Stimulated activated CD4-positive, alpha-beta T cell treated with anti-CD3 and anti-CD28 coated beads, Interleukin-4, amount 100 ng/mL, for 48 hours (primary cell): ENCODE results near the gene TSC22D3.
A peak's percentile ranks its signal among the peaks of the same experiment; 100 is the strongest.
"Not testable (repeated sequence)": the region's sequence is repeated elsewhere in the genome, so short reads cannot be mapped to it uniquely, and the experiment has no call there.

Experiments
- DNase-seq, 2 donors: peaks; one replicate each; pipeline ENCODE4 v3.0.0-alpha.2; 2020; ENCODE audit warnings: low read depth in 2 of 2

TSC22D3 gene

DNA sequence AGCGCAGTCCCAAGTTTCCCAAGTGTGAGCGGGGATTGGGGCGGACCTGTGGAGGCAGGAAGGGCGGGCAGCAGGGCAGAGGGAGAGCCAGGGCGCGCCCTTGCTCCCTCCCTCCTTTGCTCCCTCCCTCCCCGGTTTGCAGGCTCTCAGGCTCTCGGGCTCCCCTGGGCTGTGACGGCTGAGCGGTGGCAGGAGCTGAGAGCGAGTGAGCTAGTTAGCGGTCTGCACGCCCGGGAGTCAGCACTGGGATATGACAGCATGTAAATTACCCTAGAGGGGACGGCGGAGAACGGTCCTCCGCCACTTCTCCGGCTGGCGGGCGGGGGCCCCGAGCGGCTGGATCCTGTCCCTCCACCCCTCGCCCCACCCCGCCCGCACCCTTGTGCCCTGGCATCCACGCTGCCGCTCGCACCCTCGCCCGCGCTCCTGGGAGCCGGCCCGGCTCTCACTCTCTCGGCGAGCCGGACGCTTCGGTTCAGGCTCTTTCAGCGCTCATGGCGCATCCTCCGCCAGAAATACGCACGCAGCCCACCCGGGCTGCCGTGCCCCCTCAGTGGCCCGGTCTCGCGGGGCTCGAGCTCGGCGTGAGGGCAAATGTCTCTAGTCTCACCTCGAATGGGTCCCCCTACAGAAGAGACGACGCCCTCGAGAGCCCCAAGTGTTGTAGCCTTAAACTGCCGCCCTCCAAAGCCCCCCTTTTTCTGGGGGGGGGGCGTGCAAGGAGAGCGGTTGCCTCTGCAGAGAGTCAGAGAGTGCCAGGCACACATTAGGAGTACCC lies at the start of gene TSC22D3:
TSS of gene TSC22D3 (minus strand) at position 54 of the 778 bp plus-strand sequence. CDS start 368 bp downstream, outside the sequence.
- DNase-seq: peak; percentile 39 to 48

- no peak for DNase-seq
Measured at GRCh38 chrX:107823456-107823855, 47.9 kb upstream of the TSC22D3 start.

GRCh38 chrX:107823042-107823441 lies 47.5 kb upstream of the TSC22D3 start:
- no peak for DNase-seq

DNA sequence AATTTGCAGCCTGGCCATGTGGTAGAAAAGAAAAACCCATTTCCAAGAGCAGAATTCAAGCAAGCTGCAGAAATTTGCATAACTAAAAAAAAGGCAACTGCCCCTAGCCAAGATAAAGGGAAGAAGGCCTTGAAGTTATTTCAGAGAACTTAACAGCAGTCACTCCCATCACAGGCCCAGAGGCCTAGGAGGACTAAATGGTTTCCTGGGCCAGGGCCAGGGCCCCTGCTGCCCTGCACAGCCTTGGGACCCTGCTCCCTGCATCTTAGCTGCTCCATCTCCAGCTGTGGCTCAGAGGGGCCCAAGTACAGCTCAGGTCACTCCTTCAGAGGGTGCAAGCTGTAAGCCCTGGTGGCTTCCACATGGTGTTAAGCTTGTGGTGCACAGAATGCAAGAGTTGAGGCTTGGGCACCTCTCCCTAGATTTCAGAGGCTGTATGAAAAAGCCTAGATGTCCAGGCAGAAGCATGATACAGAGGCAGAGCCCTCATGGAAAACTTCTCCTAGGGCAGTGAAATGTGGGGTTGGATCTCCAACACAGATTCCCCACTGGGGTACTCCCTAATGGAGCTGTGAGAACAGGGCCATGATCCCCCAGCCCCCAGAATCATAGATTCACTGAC lies 43.4 kb upstream of the TSC22D3 start:
- no peak for DNase-seq

- not testable (repeated sequence) for DNase-seq
Measured at GRCh38 chrX:107810053-107810452, 34.5 kb upstream of the TSC22D3 start.

GRCh38 chrX:107805179-107805578 lies 29.6 kb upstream of the TSC22D3 start:
- no peak for DNase-seq

DNA sequence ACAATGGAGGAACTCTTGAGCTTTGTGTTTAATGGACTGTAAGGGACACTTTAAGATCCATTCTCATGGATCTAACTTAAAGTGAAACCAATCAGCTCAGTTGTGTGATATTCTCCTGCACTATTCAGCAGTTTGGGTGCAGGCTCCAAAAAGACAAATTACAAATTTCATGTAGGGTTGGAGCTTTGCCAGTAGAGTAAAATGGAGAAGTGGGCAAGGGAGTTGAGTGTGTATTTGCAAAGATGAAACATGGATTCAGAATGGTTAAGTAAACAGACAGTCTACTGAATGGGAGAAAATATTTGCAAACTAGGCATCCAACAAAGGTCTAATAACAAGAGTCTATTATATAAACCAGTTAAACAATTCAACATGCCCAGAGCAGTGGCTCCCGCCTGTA lies 28.8 kb upstream of the TSC22D3 start:
- no peak for DNase-seq

- no peak for DNase-seq
Measured at GRCh38 chrX:107787827-107788226, 12.2 kb upstream of the TSC22D3 start.

GRCh38 chrX:107780525-107780924 lies 4.9 kb upstream of the TSC22D3 start:
- no peak for DNase-seq

DNA sequence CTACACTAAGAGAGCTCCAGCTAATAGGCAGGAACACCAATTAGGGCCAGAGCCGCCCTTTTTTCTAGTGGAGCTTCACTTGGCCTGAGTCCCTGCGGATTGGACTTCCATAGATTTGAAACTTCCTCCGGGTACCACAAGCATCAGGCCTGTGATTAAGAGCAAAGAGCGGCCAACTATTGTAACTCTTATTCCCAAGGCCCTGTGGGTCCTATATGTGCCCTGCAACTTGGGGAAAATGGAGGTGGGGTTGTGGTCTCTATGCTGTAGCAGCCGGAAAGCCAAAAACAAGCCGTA lies 1.9 kb upstream of the TSC22D3 start, which contains the start of gene NCBP2L:
TSS of gene NCBP2L (plus strand) at position 198 of the 297 bp plus-strand sequence. CDS start 16,488 bp downstream, outside the sequence.
- no peak for DNase-seq

DNA sequence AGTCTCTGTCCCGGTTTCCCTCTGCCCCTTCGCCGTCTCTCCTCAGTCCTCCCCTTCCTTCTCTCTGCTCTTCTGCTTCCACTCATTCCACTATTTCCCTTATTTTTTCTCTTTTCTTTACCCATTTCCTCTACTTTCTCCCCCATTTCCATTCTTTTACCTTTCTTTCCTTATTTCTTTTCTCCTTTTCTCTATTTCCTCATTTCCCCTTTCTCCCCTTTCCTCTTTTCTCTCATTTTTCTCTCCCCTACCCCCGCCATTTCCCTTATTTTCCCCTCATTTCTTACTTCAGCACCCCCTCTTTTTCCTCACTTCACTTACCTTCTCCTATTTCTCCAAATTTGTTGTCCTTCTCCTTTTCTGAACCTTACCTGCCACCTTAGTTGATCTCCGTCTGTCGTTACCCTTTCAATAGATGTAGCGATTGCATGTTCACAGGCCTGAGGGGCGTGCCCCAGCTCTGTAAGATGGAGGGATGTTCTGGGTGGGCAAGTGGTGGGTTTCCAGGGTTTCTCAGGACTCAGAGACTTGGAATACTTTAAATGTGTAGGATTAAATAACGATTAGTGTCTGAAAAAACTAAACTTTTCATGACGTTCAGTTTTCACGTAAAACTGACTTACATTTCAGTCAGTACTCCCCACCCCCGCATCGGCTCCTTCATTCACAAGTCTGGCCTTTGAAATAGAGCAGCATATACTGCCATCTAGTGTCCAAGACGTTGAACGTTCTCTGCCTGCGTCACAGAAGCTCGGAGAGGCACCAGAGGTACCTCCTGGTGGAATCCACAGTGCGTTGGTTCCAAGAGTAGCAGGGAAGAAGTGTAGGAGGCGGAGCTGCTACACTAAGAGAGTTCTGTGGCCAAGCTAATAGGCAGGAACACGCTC lies 1.3 kb upstream of the TSC22D3 start:
- peak; percentile 58 to 59 for DNase-seq

- no peak for DNase-seq
Measured at GRCh38 chrX:107775000-107775733, 420 bp downstream of the TSC22D3 start.

DNA sequence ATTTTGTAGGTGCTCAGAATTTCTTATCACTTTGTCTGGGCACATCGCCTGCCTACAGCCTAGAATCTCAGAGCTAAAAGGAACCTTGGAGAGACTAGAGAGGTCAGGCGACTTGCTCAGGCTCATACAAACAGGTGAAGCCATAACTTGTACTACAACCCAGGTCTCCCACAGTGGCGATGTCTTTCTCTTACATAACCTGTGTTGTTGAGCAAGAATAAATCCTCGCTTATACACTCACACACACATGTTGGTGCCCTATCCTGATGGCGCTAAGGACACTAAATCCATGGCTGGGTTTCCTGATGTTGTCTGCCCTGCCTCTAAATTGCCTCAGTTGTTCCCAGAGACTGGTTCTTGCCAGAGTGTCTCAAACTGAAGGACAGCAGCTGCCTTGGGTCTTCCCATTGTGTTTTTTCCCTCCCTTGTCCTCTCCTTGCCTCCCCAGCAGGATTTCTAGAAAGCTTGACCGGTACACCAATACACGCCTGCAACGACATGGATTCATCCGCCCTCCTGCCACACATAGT lies 1.6 kb downstream of the TSC22D3 start:
- DNase-seq: no peak

GRCh38 chrX:107773206-107773605 lies 2.4 kb downstream of the TSC22D3 start:
- DNase-seq: no peak

- DNase-seq: no peak
Measured at GRCh38 chrX:107769581-107770317, 5.8 kb downstream of the TSC22D3 start.

- DNase-seq: no peak
Measured at GRCh38 chrX:107768051-107768450, 7.5 kb downstream of the TSC22D3 start.

GRCh38 chrX:107766470-107767150 lies 9.0 kb downstream of the TSC22D3 start:
- DNase-seq: no peak

DNA sequence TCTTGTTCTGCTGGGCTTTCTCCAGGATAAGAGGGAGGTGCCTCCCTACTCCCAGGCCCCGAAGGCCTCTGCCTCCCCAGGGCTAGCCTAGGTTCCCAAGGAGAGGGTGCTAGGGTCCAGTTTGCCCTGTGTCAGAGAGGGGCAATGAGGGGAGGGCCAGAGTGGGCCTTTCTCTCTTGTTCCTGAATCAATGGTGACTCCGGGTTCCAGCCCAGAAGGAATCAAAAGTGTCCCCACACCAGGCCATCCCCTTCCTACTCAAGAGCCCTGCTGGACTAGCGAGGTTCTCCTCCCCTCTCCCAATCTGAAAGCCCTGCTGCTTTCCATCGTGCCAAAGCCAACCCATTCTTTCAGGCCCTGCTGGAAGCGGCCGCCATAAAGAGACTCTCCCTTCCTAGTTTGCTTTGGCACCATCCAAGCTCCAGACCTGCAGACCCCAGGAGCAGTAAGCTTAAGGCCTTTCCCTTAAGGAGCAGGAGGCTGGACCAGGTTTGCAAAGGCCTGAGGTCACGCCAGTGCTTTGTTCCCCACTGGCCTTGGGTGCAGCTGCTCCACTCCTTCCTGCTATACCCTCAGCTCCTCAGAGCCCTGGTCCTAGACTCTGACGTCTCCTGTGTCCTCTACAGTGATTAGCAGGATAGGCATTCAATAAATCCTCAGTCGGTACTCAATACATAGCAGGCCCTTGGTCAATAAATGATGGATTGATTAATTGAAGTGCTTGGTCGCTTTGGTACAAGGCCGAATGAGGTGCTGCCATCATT lies 10.6 kb downstream of the TSC22D3 start:
- DNase-seq: no peak

DNA sequence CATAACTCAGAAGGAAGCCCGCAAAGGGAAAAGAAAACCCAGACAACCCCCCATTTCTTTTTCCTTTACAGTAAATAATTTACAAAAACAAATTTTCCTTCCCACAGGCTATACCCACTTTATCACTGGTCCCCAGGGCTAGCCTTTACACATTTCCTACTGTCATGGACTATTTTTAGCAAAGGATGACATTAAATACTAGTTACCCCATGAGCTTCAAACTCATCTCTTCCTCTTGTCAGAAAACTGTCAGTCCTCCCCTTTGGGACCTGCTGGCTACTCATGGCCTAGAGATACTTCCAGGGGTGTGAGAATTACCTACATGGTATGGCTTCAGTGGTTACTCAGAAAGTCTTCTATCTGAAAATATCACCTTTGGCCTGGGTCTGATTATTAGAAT lies 11.9 kb downstream of the TSC22D3 start:
- no peak for DNase-seq
